Middle frontal gyrus (tissue), 1 donor: ENCODE results near the gene PANK4.
"Not testable (repeated sequence)": the region's sequence is repeated elsewhere in the genome, so short reads cannot be mapped to it uniquely, and the experiment has no call there.

Experiments used
- DNase-seq: peaks from one replicate; pipeline ENCODE4 v3.0.0-alpha.2; 2015; ENCODE audit warnings: low spot score; ENCODE audit errors: extremely low spot score

PANK4 gene

DNA sequence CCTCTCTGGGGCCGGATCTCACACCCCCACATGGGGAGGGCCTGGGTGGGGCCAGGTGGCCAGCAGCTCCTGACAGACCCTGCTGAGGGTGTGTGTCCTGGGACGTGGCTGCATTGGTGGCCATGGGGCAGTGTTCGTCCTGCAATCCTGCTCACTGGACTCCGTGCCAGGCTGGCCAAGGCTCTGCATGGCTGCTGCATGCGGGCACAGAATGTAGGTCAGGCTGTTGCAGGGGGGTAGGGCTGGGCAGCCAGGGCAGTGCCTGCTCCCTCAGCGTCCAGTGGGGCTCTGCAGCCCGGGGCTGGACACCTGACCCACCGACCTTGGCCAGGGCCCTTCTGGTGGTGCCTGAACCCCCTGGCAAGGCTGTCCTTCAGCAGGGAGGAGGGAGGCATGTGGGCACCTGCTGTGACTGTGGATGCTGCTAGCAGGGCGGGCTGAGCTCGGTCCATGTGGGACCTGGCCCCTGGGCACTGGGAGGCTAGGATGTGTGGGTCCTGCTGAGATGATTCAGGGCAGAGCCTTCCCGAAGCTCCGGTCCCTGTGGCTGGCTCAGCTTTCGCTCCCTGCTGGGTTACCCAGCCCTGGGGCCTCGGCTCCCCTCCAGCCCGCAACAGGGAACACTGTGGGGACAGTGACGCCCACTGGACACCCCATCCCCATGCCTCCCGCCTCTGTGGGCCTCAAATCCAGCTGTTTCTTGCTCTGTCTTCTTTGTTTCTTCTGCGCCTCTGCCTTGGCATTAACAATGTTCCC is 65.2 kb downstream of the PANK4 start:
- DNase-seq, result no peak

DNA sequence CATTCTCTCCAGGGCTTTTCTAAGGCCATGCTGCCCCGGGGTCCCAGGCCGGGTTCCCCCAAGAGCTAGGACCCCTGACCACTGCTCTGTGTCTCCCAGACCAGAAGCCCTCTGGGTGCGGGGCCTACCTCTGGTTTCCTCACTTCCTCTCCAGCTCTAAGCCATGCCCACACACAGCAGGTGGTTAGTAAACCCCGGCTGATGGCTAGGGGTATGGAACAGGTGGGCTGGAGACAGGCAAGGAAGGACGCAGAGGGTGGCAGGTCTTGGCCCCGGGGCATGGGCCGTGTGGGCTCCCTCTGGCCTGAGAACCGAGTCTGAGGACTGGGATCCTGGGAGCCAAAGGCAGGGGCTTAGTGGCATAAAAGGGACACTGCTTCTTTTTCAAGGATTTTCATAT is 66.2 kb downstream of the PANK4 start:
- no peak for DNase-seq

DNA sequence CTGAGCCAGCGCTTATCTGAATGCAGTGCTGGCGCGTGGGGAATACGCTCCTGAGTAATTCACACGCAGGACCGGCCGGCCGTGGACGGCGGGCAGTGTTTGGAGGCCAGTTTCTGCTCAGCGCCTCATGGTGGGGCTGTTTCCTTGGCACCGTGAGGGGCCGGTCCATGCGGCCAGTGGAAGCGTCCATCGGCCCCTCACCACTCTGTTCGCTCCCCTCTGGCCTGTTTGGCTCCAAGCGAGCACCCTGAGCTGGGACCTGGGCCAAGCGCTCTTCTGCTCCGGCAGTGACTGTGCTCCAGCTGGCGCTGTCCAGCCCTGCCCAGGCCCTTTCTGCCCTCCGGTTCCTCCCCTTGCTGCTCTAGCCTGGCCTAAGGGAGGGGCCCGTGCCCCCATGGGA is 66.6 kb downstream of the PANK4 start:
- DNase-seq, result peak; percentile 62

DNA sequence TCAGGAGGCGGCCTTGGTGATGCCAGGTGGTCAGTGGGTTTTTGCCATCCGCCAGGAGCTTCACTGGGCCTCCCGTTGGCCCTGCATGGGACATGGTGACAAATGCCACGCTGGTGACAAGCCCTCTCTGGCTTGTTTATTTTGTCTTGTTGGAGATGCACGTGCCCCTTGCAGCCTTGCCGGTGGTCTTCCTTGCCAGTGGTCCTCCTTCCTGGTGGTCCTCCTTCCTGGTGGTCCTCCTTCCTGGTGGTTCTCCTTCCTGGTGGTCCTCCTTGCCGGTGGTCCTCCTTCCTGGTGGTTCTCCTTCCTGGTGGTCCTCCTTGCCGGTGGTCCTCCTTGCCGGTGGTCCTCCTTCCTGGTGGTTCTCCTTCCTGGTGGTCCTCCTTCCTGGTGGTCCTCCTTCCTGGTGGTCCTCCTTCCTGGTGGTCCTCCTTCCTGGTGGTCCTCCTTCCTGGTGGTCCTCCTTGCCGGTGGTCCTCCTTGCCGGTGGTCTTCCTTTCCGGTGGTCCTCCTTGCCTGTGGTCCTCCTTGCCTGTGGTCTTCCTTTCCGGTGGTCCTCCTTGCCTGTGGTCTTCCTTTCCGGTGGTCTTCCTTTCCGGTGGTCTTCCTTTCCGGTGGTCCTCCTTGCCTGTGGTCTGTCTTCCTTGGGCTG is 67.2 kb downstream of the PANK4 start:
- not testable (repeated sequence) for DNase-seq

DNA sequence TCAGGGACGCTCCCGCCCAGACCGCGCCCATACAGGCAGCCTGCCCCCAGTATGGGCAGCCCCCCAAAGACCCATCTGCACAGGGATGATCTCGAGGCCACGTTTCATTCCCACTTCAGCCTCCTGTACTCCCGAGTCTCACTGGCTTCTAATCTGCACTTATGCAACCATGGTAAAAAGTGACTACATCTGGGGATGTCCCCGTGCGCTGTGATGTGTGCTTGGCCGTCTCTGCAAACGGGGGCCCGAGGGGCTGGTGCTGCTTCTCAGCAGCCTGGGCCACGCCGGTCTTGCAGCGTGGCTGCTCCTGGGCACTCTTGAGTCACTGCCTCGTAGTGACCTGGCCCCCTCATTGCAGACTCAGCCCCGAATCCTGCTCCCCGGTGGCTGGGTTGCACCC is 67.7 kb downstream of the PANK4 start:
- no peak for DNase-seq
